ENCODE results near the gene AVPR1B.

DNA sequence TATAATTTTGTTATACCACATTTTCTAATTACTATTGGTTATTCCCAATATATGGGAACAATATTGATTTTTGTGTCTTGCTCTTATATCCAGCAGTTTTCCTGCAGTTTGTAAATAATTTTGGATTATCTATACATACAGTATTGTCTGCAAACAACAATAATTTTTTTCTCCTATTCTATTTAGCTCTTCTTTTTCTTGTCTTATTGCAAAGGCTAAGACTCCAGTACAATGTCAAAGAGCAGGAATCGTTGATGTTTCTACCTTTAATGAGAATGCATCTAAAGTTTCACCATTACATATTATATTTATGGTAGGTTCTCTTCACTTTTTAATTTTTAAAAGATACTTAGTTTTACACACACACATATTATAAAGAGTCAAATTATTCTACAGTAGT is 4.1 kb upstream of the AVPR1B start:
- TF ChIP-seq CTCF (conservative IDR thresholded peaks at IDR 0.05) (no peak), ZFX (IDR thresholded peaks at IDR 0.05) (no peak)

Measured in C4-2B (cell line).